Measurements from ENCODE around the gene HAGHL. TPM values are rescaled to one million over a fixed set of nuclear protein-coding genes. Genes with fewer than 3 reads are reported as not detected.

Gene HAGHL
- total RNA-seq = 10 to 100 TPM in 1 of 2 experiments, 1 to 10 TPM in 1; 8.4 to 11.2 TPM

- ChIA-PET POLR2A (no interaction called here), CTCF (interaction anchor here (0.7 to 1.1 kb wide), 2 partner anchors 11 kb away, joined by 3 to 4 read pairs; no protein-coding TSS in a partner anchor)
- no peaks in the 10 kb centered on the region for H3K36me3 Mint-ChIP-seq (ENCODE audit: low read depth)
- peak within 1 kb of the TSS; percentile 72 for H3K4me3 Mint-ChIP-seq
- no peak within 1 kb of the TSS for H3K27ac Mint-ChIP-seq
- H3K27me3 Mint-ChIP-seq (ENCODE audit: low read depth) = no peaks in the 10 kb centered on the region
- DNase-seq (peak; percentile 71), ATAC-seq (peak; percentile 47)
- H3K9me3 Mint-ChIP-seq (ENCODE audit: insufficient read depth) = no peaks in the 10 kb centered on the region
- H3K4me1 Mint-ChIP-seq (ENCODE audit: low read depth) = no peaks in the 10 kb centered on the region
Observed at GRCh38 chr16:726438-727290, at the start of gene HAGHL, which contains the start of gene CCDC78. HAGHL (plus strand) TSS chr16:727106; CDS start chr16:727510, 404 bp downstream. CCDC78 (minus strand) TSS chr16:726443; CDS start chr16:726367, 76 bp downstream.

- Mint-ChIP-seq H3K4me1 (ENCODE audit: low read depth) (peaks cover 30% of the 10 kb centered on the region), H3K27me3 (ENCODE audit: low read depth) (peaks cover 6% of the 10 kb centered on the region), H3K4me3 (no peak overlapping the region), H3K27ac (no peak overlapping the region), H3K9me3 (ENCODE audit: insufficient read depth) (no peaks in the 10 kb centered on the region), H3K36me3 (ENCODE audit: low read depth) (peaks cover 21% of the 10 kb centered on the region)
- ChIA-PET CTCF (no interaction called here), POLR2A (interaction anchor here (0.6 kb wide), 1 partner anchor 109 kb away, joined by 4 read pairs; no protein-coding TSS in a partner anchor)
- DNase-seq (no peak), ATAC-seq (no peak)
Observed at GRCh38 chr16:677316-678190, 49.4 kb upstream of the HAGHL start.

- H3K36me3 Mint-ChIP-seq (ENCODE audit: low read depth) = peaks cover 22% of the 10 kb centered on the region
- H3K4me1 Mint-ChIP-seq (ENCODE audit: low read depth) = peaks cover 36% of the 10 kb centered on the region
- H3K27ac Mint-ChIP-seq = no peak overlapping the region
- ChIA-PET POLR2A (interaction anchor here (0.5 to 1.3 kb wide), 3 partner anchors 12 to 79 kb away, joined by 3 read pairs; partner anchors contain the start of genes METTL26 and WDR24), CTCF (interaction anchor here (1.0 to 2.6 kb wide), 2 partner anchors 10 to 41 kb away, joined by 3 to 10 read pairs; partner anchors contain the start of gene RHOT2)
- H3K27me3 Mint-ChIP-seq (ENCODE audit: low read depth) = peaks cover 6% of the 10 kb centered on the region
- H3K9me3 Mint-ChIP-seq (ENCODE audit: insufficient read depth) = no peaks in the 10 kb centered on the region
- DNase-seq (no peak), ATAC-seq (no peak)
- peak overlapping the region; percentile 73 for H3K4me3 Mint-ChIP-seq
Observed at GRCh38 chr16:678209-678857, 48.6 kb upstream of the HAGHL start.

GRCh38 chr16:678858-679813 lies 47.8 kb upstream of the HAGHL start:
- CTCF ChIA-PET = interaction anchor here (1.0 to 2.6 kb wide), 2 partner anchors 11 to 42 kb away, joined by 3 to 10 read pairs; partner anchors contain the start of gene RHOT2
- Mint-ChIP-seq H3K27me3 (ENCODE audit: low read depth) (peaks cover 6% of the 10 kb centered on the region), H3K4me3 (peak overlapping the region; percentile 73), H3K36me3 (ENCODE audit: low read depth) (peaks cover 24% of the 10 kb centered on the region), H3K9me3 (ENCODE audit: insufficient read depth) (no peaks in the 10 kb centered on the region), H3K4me1 (ENCODE audit: low read depth) (peaks cover 41% of the 10 kb centered on the region), H3K27ac (peak overlapping the region; percentile 78)
- DNase-seq (peak; percentile 65), ATAC-seq (peak; percentile 16)
- POLR2A ChIA-PET = interaction anchor here (0.5 to 1.3 kb wide), 3 partner anchors 11 to 78 kb away, joined by 3 read pairs; partner anchors contain the start of genes METTL26 and WDR24

- peak; percentile 41 for ATAC-seq
- Mint-ChIP-seq H3K36me3 (ENCODE audit: low read depth) (peaks cover 24% of the 10 kb centered on the region), H3K4me1 (ENCODE audit: low read depth) (peaks cover 42% of the 10 kb centered on the region), H3K9me3 (ENCODE audit: insufficient read depth) (no peaks in the 10 kb centered on the region), H3K27me3 (ENCODE audit: low read depth) (peaks cover 4% of the 10 kb centered on the region), H3K27ac (peak within 1 kb of the TSS; percentile 90), H3K4me3 (peak within 1 kb of the TSS; percentile 81)
- peak; percentile 90 for DNase-seq
- POLR2A ChIA-PET = interaction anchor here (0.6 to 2.4 kb wide), 6 partner anchors 9 to 127 kb away, joined by 3 to 15 read pairs (median 4); partner anchors contain the start of genes METTL26, RHOT2 and WDR24
- CTCF ChIA-PET = interaction anchor here (0.8 to 2.6 kb wide), 3 partner anchors 10 to 90 kb away, joined by 3 to 10 read pairs (median 9); partner anchors contain the start of genes RHOT2 and WDR24
Observed at GRCh38 chr16:679814-680624, 46.9 kb upstream of the HAGHL start, which contains the start of gene STUB1. STUB1 (plus strand) TSS chr16:680410; CDS start chr16:680526, 116 bp downstream.

- ATAC-seq (no peak), DNase-seq (no peak)
- Mint-ChIP-seq H3K36me3 (ENCODE audit: low read depth) (peaks cover 24% of the 10 kb centered on the region), H3K4me1 (ENCODE audit: low read depth) (peaks cover 38% of the 10 kb centered on the region), H3K27ac (peak overlapping the region; percentile 61), H3K4me3 (peak overlapping the region; percentile 76), H3K27me3 (ENCODE audit: low read depth) (no peaks in the 10 kb centered on the region), H3K9me3 (ENCODE audit: insufficient read depth) (no peaks in the 10 kb centered on the region)
- ChIA-PET POLR2A (interaction anchor here (0.6 to 2.4 kb wide), 5 partner anchors 9 to 126 kb away, joined by 3 to 15 read pairs (median 4); partner anchors contain the start of genes METTL26, RHOT2 and WDR24), CTCF (interaction anchor here (0.8 to 2.6 kb wide), 3 partner anchors 9 to 90 kb away, joined by 3 to 10 read pairs (median 9); partner anchors contain the start of genes RHOT2 and WDR24)
Observed at GRCh38 chr16:680625-680945, 46.3 kb upstream of the HAGHL start.

- Mint-ChIP-seq H3K9me3 (ENCODE audit: insufficient read depth) (no peaks in the 10 kb centered on the region), H3K36me3 (ENCODE audit: low read depth) (peaks cover 24% of the 10 kb centered on the region), H3K27ac (peak overlapping the region; percentile 61), H3K4me1 (ENCODE audit: low read depth) (peaks cover 43% of the 10 kb centered on the region), H3K4me3 (peak overlapping the region; percentile 76), H3K27me3 (ENCODE audit: low read depth) (no peaks in the 10 kb centered on the region)
- POLR2A ChIA-PET = interaction anchor here (0.6 to 2.4 kb wide), 6 partner anchors 9 to 126 kb away, joined by 3 to 15 read pairs (median 4); partner anchors contain the start of genes METTL26, RHOT2 and WDR24
- ATAC-seq (no peak), DNase-seq (no peak)
- CTCF ChIA-PET = interaction anchor here (0.9 to 2.6 kb wide), 4 partner anchors 9 to 104 kb away, joined by 3 to 10 read pairs (median 8); partner anchors contain the start of genes RHOT2 and WDR24
Observed at GRCh38 chr16:680967-681745, 45.8 kb upstream of the HAGHL start.

- H3K36me3 Mint-ChIP-seq (ENCODE audit: low read depth) = peaks cover 28% of the 10 kb centered on the region
- ChIA-PET CTCF (interaction anchor here (0.9 to 1.7 kb wide), 2 partner anchors 14 to 103 kb away, joined by 3 to 8 read pairs; partner anchors contain the start of gene RHOT2), POLR2A (interaction anchor here (1.3 to 2.4 kb wide), 4 partner anchors 8 to 13 kb away, joined by 3 to 15 read pairs (median 7); partner anchors contain the start of genes RHOT2 and WDR24)
- no peaks in the 10 kb centered on the region for H3K9me3 Mint-ChIP-seq (ENCODE audit: insufficient read depth)
- peaks cover 44% of the 10 kb centered on the region for H3K4me1 Mint-ChIP-seq (ENCODE audit: low read depth)
- ATAC-seq (no peak), DNase-seq (no peak)
- H3K27ac Mint-ChIP-seq = peak overlapping the region; percentile 61
- H3K4me3 Mint-ChIP-seq = peak overlapping the region; percentile 76
- no peaks in the 10 kb centered on the region for H3K27me3 Mint-ChIP-seq (ENCODE audit: low read depth)
Observed at GRCh38 chr16:681746-682427, 45.0 kb upstream of the HAGHL start.

All from activated CD8-positive, alpha-beta T cell treated with anti-CD3 and anti-CD28 coated beads, Interleukin-2, amount 10 ng/mL, durations not matched to agents 7 days and 5 days (primary cell).